Measurements from ENCODE around the gene NFATC1.

DNA sequence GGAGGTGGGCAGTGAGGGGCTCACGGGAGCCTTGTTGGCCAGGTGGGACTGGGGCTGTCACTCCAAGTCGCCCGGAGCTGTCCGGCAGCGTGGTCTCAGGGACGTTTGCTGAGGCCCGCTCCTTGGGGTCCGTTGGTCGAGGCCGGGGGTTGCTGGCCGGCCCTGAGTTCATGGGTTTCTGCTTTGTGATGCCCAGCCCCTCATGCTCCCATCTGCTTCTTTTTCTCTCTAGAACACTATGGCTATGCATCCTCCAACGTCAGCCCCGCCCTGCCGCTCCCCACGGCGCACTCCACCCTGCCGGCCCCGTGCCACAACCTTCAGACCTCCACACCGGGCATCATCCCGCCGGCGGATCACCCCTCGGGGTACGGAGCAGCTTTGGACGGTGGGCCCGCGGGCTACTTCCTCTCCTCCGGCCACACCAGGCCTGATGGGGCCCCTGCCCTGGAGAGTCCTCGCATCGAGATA, 14.5 kb downstream of the NFATC1 start:
- TF ChIP-seq, protein P1, sequence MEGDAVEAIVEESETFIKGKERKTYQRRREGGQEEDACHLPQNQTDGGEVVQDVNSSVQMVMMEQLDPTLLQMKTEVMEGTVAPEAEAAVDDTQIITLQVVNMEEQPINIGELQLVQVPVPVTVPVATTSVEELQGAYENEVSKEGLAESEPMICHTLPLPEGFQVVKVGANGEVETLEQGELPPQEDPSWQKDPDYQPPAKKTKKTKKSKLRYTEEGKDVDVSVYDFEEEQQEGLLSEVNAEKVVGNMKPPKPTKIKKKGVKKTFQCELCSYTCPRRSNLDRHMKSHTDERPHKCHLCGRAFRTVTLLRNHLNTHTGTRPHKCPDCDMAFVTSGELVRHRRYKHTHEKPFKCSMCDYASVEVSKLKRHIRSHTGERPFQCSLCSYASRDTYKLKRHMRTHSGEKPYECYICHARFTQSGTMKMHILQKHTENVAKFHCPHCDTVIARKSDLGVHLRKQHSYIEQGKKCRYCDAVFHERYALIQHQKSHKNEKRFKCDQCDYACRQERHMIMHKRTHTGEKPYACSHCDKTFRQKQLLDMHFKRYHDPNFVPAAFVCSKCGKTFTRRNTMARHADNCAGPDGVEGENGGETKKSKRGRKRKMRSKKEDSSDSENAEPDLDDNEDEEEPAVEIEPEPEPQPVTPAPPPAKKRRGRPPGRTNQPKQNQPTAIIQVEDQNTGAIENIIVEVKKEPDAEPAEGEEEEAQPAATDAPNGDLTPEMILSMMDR (IDR thresholded peaks at IDR 0.05) = no peak
- no peak for TF ChIP-seq POLR2A (IDR thresholded peaks at IDR 0.05)
